TTC549 (cell line): ENCODE data around the gene R3HDM2.

Source experiments
- FAIRE-seq: peaks from 2 replicates; lab custom pipeline; 2012; peaks lifted over from hg19 to GRCh38; lab: Jason Lieb, UNC

The R3HDM2 gene

GRCh38 chr12:57430931-57431566 is at the start of gene R3HDM2:
Gene R3HDM2 (minus strand): TSS chr12:57431043. CDS start chr12:57310428, 120,615 bp downstream.
- no peak for FAIRE-seq

DNA sequence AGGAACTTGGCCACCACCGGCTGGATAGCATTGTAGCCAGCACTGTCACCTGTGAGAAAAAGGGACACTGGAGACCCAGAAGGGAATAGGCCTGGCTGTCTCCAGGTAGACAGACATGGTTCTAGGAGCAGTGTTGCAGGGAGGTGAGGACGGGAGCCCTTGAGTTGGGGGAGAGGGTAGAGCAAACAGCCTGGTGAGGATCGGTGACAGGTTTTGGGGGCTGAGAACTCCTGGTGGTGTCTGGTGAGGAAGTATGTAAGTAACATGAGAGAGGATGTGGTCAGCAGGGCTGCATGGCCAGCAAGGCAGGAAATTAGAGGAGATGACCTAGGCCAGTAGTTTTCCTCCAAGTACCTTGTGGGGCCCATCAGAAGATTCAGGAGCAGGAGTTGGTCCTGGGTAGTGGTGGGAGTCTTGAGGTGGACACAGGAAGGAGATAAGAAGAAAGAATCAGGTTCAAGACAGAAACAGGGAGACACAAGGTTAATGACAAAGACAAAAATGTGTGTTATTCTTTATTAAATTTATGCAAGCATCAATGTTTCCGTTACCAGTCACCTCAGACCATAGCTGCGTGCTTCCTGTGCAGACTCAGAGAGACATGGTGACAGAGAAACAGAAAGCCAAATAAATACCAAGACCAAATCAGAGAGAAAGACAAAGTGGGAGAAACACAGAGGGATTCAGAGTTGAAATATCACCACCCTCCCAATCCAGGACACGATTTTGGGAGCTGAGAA is 48.7 kb upstream of the R3HDM2 start, which contains the start of gene ARHGAP9:
ARHGAP9 (minus strand) TSS at position 491 of the 740 bp plus-strand sequence; CDS start at position 31, 460 bp downstream.
- FAIRE-seq, result no peak

DNA sequence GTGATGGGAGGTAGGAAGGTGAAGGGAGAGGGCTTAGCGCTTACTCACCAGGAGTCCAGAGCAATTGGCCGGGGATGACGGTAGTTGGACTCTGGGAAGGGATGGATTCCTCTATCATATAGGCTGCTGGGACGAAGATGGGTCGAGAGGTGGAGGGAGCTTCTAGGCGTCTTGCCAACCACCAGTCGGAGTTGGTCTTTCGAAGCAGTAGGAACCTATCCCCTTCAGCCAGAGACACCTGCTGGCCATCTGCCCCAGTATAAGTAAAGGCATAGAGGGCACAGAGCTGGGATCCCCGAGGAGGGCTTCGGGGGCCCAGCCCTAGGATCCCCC is 48.2 kb upstream of the R3HDM2 start:
- FAIRE-seq, result no peak

- no peak for FAIRE-seq
These were observed 47.2 kb upstream of the R3HDM2 start for GRCh38 chr12:57477710-57478681.

DNA sequence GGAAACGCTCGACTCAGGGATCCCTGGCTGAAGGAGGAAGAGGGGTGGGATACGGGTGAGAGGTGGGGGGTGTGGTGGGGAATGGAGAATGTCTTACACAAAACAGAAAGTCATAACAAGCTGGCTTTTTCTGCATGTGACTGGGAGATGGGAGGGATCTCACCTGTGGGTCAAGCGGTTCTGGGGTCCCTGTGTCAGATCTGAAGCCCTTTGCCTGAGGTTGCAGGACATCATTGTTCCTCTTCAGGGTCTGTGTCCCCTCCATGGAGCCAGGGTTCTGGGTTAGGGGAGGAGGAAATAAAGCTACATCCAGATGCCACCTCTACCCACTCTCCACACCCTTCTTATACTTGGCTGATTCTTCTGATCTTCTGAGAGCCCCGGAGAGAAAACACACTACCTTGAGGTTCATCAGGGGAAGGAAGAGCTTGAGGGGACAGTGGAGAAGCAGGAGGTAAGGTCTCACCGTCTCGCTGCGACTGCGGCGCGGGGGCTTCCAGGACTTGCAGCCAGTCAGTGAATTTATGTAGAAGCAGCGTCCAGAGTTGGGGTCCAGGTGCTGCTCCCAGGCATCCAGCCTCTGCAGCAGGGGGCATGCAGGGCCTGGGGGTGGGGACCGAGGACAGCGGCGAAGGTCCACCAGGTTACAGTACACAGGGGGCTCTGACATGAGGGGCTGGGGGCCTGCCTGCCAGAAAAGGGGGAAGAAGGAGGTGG is 46.3 kb upstream of the R3HDM2 start:
- no peak for FAIRE-seq

- no peak for FAIRE-seq
These were observed 45.5 kb upstream of the R3HDM2 start for GRCh38 chr12:57476162-57476992.

GRCh38 chr12:57475271-57476161 is 44.7 kb upstream of the R3HDM2 start:
- no peak for FAIRE-seq

- no peak for FAIRE-seq
These were observed 44.0 kb upstream of the R3HDM2 start for GRCh38 chr12:57474862-57475261.

- FAIRE-seq, result no peak
These were observed 43.6 kb upstream of the R3HDM2 start for GRCh38 chr12:57474430-57474829.

GRCh38 chr12:57473886-57474285 is 43.0 kb upstream of the R3HDM2 start:
- FAIRE-seq, result no peak

DNA sequence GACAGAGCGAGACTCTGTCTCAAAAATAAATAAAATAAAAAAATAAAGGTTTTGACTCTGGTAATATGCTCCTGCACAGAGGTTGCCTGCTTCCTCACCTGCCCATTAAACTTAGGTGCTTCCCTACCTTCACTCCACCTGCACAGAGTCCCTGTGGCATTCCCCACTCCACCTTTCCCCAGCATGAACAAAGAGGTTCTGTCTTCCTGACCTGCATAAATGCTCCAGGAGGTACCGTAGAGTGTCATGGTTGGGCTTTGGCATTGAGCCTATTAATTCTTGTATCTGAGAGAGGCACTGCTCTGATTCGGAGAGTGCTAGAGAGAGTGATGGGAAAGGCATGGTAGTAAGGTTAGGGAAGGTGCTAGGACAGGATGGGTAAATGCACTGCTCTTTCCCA is 42.5 kb upstream of the R3HDM2 start:
- no peak for FAIRE-seq

DNA sequence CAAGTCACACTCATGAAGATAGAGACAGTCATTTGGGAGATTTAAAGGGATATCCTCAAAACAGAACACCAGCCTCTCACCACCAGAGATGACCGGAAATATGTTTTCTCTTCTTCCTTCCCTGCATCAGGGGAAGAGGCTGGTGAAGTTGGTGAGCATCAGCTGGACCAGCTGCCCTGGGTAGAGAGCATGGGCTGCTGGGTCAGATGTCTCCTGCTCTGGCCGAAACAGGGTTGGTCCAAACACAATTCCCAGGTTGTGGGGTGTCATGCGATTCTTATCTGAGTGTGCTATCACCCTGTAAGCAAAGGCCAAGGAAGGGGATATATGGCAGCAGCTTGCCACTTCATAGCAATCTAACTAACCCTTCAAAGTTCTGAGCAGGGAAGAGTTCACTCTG is 41.5 kb upstream of the R3HDM2 start:
- FAIRE-seq, result no peak

- no peak for FAIRE-seq
These were observed 40.8 kb upstream of the R3HDM2 start for GRCh38 chr12:57471661-57472060.

DNA sequence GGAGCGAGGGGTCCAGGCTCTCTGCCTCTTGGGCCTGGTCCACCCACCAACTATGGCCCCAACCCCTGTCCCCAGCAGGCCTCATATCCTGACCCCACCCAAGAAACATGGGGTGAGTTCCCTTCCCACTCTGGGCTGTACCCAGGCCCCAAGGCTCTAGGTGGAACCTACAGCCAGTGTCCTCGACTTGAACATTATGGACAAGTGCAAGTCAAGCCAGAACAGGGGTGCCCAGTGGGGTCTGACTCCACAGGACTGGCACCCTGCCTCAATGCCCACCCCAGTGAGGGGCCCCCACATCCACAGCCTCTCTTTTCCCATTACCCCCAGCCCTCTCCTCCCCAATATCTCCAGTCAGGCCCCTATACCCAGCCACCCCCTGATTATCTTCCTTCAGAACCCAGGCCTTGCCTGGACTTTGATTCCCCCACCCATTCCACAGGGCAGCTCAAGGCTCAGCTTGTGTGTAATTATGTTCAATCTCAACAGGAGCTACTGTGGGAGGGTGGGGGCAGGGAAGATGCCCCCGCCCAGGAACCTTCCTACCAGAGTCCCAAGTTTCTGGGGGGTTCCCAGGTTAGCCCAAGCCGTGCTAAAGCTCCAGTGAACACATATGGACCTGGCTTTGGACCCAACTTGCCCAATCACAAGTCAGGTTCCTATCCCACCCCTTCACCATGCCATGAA is 40.3 kb upstream of the R3HDM2 start:
- FAIRE-seq, result no peak

DNA sequence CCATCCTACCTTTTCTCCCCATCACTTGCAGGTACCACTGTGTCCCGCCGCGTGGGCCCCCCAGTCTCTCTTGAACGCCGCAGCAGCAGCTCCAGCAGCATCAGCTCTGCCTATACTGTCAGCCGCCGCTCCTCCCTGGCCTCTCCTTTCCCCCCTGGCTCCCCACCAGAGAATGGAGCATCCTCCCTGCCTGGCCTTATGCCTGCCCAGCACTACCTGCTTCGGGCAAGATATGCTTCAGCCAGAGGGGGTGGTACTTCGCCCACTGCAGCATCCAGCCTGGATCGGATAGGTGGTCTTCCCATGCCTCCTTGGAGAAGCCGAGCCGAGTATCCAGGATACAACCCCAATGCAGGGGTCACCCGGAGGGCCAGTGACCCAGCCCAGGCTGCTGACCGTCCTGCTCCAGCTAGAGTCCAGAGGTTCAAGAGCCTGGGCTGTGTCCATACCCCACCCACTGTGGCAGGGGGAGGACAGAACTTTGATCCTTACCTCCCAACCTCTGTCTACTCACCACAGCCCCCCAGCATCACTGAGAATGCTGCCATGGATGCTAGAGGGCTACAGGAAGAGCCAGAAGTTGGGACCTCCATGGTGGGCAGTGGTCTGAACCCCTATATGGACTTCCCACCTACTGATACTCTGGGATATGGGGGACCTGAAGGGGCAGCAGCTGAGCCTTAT is 39.6 kb upstream of the R3HDM2 start:
- FAIRE-seq, result no peak

DNA sequence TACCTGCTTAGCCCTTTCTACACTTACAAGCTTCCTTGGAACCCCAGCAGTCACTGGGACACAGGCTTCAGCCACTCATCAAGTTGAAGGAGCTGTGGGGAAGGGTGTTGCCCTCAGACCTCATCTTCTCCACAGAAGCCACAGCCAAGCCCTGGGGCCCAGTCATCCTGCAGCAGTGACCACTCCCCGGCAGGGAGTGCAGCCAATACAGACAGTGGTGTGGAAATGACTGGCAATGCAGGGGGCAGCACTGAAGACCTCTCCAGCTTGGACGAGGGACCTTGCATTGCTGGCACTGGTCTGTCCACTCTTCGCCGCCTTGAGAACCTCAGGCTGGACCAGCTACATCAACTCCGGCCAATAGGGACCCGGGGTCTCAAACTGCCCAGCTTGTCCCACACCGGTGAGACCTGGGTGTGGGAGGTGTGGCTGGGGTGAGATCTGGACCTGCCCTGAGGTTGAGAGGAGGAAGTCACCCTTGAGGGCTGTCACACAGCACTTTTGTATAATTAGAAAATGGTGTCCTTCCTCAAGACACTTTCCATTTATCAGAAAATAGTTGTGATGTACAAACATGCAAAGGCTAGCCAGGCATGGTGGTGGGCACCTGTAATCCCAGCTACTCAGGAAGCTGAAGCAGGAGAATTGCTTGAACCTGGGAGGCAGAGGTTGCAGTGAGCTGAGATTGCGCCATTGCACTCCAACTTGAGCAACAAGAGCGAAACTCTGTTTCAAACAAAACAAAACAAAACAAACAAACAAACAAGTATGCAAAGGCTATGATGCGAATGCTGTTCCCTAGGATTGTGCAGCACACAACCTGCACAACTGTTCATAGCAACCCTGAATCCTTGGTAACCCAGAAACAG is 38.7 kb upstream of the R3HDM2 start:
- no peak for FAIRE-seq

DNA sequence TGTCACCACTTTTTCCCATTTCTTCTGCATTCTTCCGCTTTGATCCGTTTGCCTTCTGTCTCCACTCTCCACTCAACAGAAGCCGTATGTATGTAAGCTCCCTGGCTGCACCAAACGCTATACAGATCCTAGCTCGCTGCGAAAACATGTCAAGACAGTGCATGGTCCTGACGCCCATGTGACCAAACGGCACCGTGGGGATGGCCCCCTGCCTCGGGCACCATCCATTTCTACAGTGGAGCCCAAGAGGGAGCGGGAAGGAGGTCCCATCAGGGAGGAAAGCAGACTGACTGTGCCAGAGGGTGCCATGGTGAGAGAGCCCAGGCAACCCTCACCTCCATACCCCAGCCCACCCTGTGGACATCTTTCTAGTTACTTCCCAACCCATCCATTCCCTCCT is 37.1 kb upstream of the R3HDM2 start:
- FAIRE-seq, result no peak
